Measurements from ENCODE around the gene OGFR. TPM values are rescaled to one million over a fixed set of nuclear protein-coding genes. Genes with fewer than 3 reads are reported as not detected.

The OGFR gene
- total RNA-seq, 1 experiment from 2014 or later = 47.3 TPM

DNA sequence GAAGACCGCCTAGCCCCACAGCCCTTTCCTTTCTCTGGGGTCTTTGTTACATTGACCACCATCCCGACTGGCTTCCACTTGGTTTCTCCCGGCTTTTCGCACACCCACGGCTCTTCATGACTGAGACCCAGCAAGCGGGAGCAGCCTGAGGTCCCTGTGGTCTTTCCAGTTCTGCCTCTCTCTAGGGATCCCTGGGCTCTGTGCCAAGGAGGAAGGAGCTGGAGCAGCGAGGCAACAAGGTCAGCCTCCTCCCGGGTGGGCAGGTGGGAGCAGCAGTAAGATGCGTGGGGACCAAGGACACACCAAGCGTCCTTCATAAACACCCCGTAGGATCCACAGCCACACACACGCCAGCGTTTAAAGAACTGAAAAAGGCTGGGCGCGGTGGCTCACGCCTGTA is 37.9 kb upstream of the OGFR start:
- no peak overlapping the region for H3K4me3 ChIP-seq (ENCODE audit: low read depth in 2 of 2, low read length in 2 of 2)
- intact Hi-C loops (cut with micrococcal nuclease; ENCODE audit: unreplicated experiment) = no loop called here
- TF ChIP-seq REST (IDR thresholded peaks at IDR 0.05; ENCODE audit: insufficient read depth in 1 of 2, low read depth in 2 of 2, low read length in 1 of 2) = no peak
- TF ChIP-seq POLR2AphosphoS5 (IDR thresholded peaks at IDR 0.05; ENCODE audit: low read depth, low read length) = no peak
- TF ChIP-seq SIN3A (IDR thresholded peaks at IDR 0.05; ENCODE audit: borderline replicate concordance, insufficient read depth, low read depth, low read length) = no peak
- TF ChIP-seq TCF7L2 (IDR thresholded peaks at IDR 0.05; ENCODE audit: low read depth, low read length) = no peak
- no peak for TF ChIP-seq CTCF (IDR thresholded peaks at IDR 0.05)
- ATAC-seq (no peak), DNase-seq (ENCODE audit: low read depth, low spot score) (no peak)
- H3K27ac ChIP-seq (ENCODE audit: low read length) = no peak overlapping the region
- H3K4me1 ChIP-seq (ENCODE audit: control insufficient read depth, insufficient read depth, low read length) = no peaks in the 10 kb centered on the region
- CTCF ChIA-PET = interaction anchor here (0.8 kb wide), 1 partner anchor 318 kb away, joined by 4 read pairs; no protein-coding TSS in a partner anchor
- BruUV-seq (replicated peaks) = no TSS peak
- H3K9me3 ChIP-seq (ENCODE audit: control insufficient read depth, insufficient read depth, low read depth, low read length) = no peaks in the 10 kb centered on the region
- H3K36me3 ChIP-seq (ENCODE audit: control insufficient read depth, insufficient read depth, low read length) = no peaks in the 10 kb centered on the region
- POLR2A ChIA-PET = no interaction called here
- H3K27me3 ChIP-seq (ENCODE audit: control insufficient read depth, insufficient read depth, low read length) = no peaks in the 10 kb centered on the region
- in situ Hi-C loops (cut with HindIII; ENCODE audit: low pct_unique_long_range_greater_than_20kb, low sequenced_read_pairs) = no loop called here

DNA sequence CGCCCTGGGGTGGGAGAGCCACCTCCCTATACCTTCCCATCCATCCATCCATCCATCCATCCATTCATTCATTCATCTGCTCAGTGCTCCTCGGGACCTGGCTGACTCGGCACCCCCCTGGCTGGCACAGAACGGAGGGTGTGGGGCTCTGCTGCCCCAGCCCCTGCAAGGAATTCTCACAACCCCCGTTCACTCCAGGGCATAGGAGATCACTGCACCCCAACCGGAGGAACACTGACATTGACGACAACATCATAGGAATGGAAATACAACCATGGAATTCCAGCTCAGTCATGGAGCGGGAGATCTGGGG is 36.4 kb upstream of the OGFR start:
- no TSS peak for BruUV-seq (replicated peaks)
- ChIA-PET POLR2A (no interaction called here), CTCF (no interaction called here)
- H3K36me3 ChIP-seq (ENCODE audit: control insufficient read depth, insufficient read depth, low read length) = no peaks in the 10 kb centered on the region
- no peaks in the 10 kb centered on the region; the same call in 1 of the 2 replicates for H3K4me1 ChIP-seq (ENCODE audit: control insufficient read depth, insufficient read depth, low read length)
- no peaks in the 10 kb centered on the region for H3K27me3 ChIP-seq (ENCODE audit: control insufficient read depth, insufficient read depth, low read length)
- DNase-seq (ENCODE audit: low read depth, low spot score) = no peak
- no peak overlapping the region for H3K27ac ChIP-seq (ENCODE audit: low read length)
- ATAC-seq = no peak
- H3K9me3 ChIP-seq (ENCODE audit: control insufficient read depth, insufficient read depth, low read depth, low read length) = no peaks in the 10 kb centered on the region
- no peak overlapping the region for H3K4me3 ChIP-seq (ENCODE audit: low read depth in 2 of 2, low read length in 2 of 2)
- intact Hi-C loops (cut with micrococcal nuclease; ENCODE audit: unreplicated experiment) = no loop called here
- in situ Hi-C loops (cut with HindIII; ENCODE audit: low pct_unique_long_range_greater_than_20kb, low sequenced_read_pairs) = no loop called here
- TF ChIP-seq CTCF (IDR thresholded peaks at IDR 0.05) (no peak), POLR2AphosphoS5 (IDR thresholded peaks at IDR 0.05; ENCODE audit: low read depth, low read length) (no peak), REST (IDR thresholded peaks at IDR 0.05; ENCODE audit: insufficient read depth in 1 of 2, low read depth in 2 of 2, low read length in 1 of 2) (no peak), SIN3A (IDR thresholded peaks at IDR 0.05; ENCODE audit: borderline replicate concordance, insufficient read depth, low read depth, low read length) (no peak), TCF7L2 (IDR thresholded peaks at IDR 0.05; ENCODE audit: low read depth, low read length) (no peak)
